ENCODE results near the gene CCDC187. TPM values are rescaled to one million over a fixed set of nuclear protein-coding genes. Genes with fewer than 3 reads are reported as not detected.

Gene CCDC187
- total and polyA plus RNA-seq, 4 experiments from 2014 or later, result not detected

- no peaks in the 10 kb centered on the region for H3K4me1 ChIP-seq (ENCODE audit: insufficient read depth, low read length)
- Mint-ChIP-seq H3K27ac (no peak overlapping the region), H3K9me3 (no peaks in the 10 kb centered on the region), H3K4me3 (no peak overlapping the region), H3K4me1 (no peaks in the 10 kb centered on the region), H3K27me3 (peaks cover 0 to 2% of the 10 kb centered on the region in 2 donors), H3K36me3 (no peaks in the 10 kb centered on the region)
- H3K27me3 ChIP-seq (ENCODE audit: insufficient read depth, low read length), result no peaks in the 10 kb centered on the region
- ChIA-PET POLR2A (ENCODE audit: partially characterized antibody) (no interaction called here), CTCF (ENCODE audit: partially characterized antibody) (no interaction called here)
- intact Hi-C loops (cut with micrococcal nuclease), result no loop called here
- H3K27ac ChIP-seq (ENCODE audit: low read depth, low read length), result no peak overlapping the region
- DNase-seq, result no peak
- H3K36me3 ChIP-seq (ENCODE audit: insufficient read depth, low read length), result no peaks in the 10 kb centered on the region
- H3K9me3 ChIP-seq (ENCODE audit: control insufficient read depth in 1 of 2, low read length in 2 of 2), result no peaks in the 10 kb centered on the region
- no peak overlapping the region for H3K4me3 ChIP-seq (ENCODE audit: low read length in 2 of 2)
These were observed 3.8 kb downstream of the CCDC187 start for GRCh38 chr9:136300016-136300545.

- Histone ChIP-seq H3K27ac (ENCODE audit: low read depth, low read length) (no peak overlapping the region), H3K4me3 (ENCODE audit: low read length in 2 of 2) (no peak overlapping the region), H3K9me3 (ENCODE audit: control insufficient read depth in 1 of 2, low read length in 2 of 2) (no peaks in the 10 kb centered on the region), H3K36me3 (ENCODE audit: insufficient read depth, low read length) (no peaks in the 10 kb centered on the region), H3K27me3 (ENCODE audit: insufficient read depth, low read length) (no peaks in the 10 kb centered on the region), H3K4me1 (ENCODE audit: insufficient read depth, low read length) (no peaks in the 10 kb centered on the region)
- POLR2A ChIA-PET (ENCODE audit: partially characterized antibody), result no interaction called here
- Mint-ChIP-seq H3K9me3 (no peaks in the 10 kb centered on the region), H3K4me3 (no peak overlapping the region), H3K27me3 (peaks cover 0 to 2% of the 10 kb centered on the region in 2 donors), H3K27ac (no peak overlapping the region), H3K4me1 (no peaks in the 10 kb centered on the region), H3K36me3 (no peaks in the 10 kb centered on the region)
- DNase-seq, result no peak
- intact Hi-C loops (cut with micrococcal nuclease), result no loop called here
- CTCF ChIA-PET (ENCODE audit: partially characterized antibody), result no interaction called here
These were observed 4.4 kb downstream of the CCDC187 start for GRCh38 chr9:136299541-136299940.

GRCh38 chr9:136299116-136299515, 4.8 kb downstream of the CCDC187 start:
- DNase-seq, result no peak
- ChIA-PET CTCF (ENCODE audit: partially characterized antibody) (no interaction called here), POLR2A (ENCODE audit: partially characterized antibody) (no interaction called here)
- Mint-ChIP-seq H3K27ac (no peak overlapping the region), H3K9me3 (no peaks in the 10 kb centered on the region), H3K4me3 (no peak overlapping the region), H3K27me3 (peaks cover 0 to 2% of the 10 kb centered on the region in 2 donors), H3K4me1 (no peaks in the 10 kb centered on the region), H3K36me3 (no peaks in the 10 kb centered on the region)
- H3K36me3 ChIP-seq (ENCODE audit: insufficient read depth, low read length), result no peaks in the 10 kb centered on the region
- no peaks in the 10 kb centered on the region for H3K27me3 ChIP-seq (ENCODE audit: insufficient read depth, low read length)
- intact Hi-C loops (cut with micrococcal nuclease), result no loop called here
- H3K27ac ChIP-seq (ENCODE audit: low read depth, low read length), result no peak overlapping the region
- H3K4me1 ChIP-seq (ENCODE audit: insufficient read depth, low read length), result no peaks in the 10 kb centered on the region
- no peak overlapping the region for H3K4me3 ChIP-seq (ENCODE audit: low read length in 2 of 2)
- no peaks in the 10 kb centered on the region for H3K9me3 ChIP-seq (ENCODE audit: control insufficient read depth in 1 of 2, low read length in 2 of 2)

- H3K27me3 Mint-ChIP-seq, result peaks cover 0 to 2% of the 10 kb centered on the region in 2 donors
- Histone ChIP-seq H3K27me3 (ENCODE audit: insufficient read depth, low read length) (no peaks in the 10 kb centered on the region), H3K36me3 (ENCODE audit: insufficient read depth, low read length) (no peaks in the 10 kb centered on the region), H3K4me1 (ENCODE audit: insufficient read depth, low read length) (no peaks in the 10 kb centered on the region), H3K27ac (ENCODE audit: low read depth, low read length) (no peak overlapping the region), H3K4me3 (ENCODE audit: low read length in 2 of 2) (no peak overlapping the region), H3K9me3 (ENCODE audit: control insufficient read depth in 1 of 2, low read length in 2 of 2) (no peaks in the 10 kb centered on the region)
- POLR2A ChIA-PET (ENCODE audit: partially characterized antibody), result no interaction called here
- no peaks in the 10 kb centered on the region for H3K9me3 Mint-ChIP-seq
- CTCF ChIA-PET (ENCODE audit: partially characterized antibody), result interaction anchor here (1.1 kb wide), 1 partner anchor 15 kb away, joined by 3 read pairs; no protein-coding TSS in a partner anchor
- no peak overlapping the region for H3K27ac Mint-ChIP-seq
- no peak overlapping the region for H3K4me3 Mint-ChIP-seq
- intact Hi-C loops (cut with micrococcal nuclease), result no loop called here
- H3K4me1 Mint-ChIP-seq, result no peaks in the 10 kb centered on the region
- no peaks in the 10 kb centered on the region for H3K36me3 Mint-ChIP-seq
- DNase-seq, result no peak
These were observed 5.8 kb downstream of the CCDC187 start for GRCh38 chr9:136297766-136298735.

GRCh38 chr9:136297016-136297691, 6.7 kb downstream of the CCDC187 start:
- Mint-ChIP-seq H3K36me3 (no peaks in the 10 kb centered on the region), H3K27me3 (peaks cover 0 to 2% of the 10 kb centered on the region in 2 donors), H3K4me1 (no peaks in the 10 kb centered on the region), H3K27ac (no peak overlapping the region), H3K4me3 (no peak overlapping the region), H3K9me3 (no peaks in the 10 kb centered on the region)
- H3K36me3 ChIP-seq (ENCODE audit: insufficient read depth, low read length), result no peaks in the 10 kb centered on the region
- no peaks in the 10 kb centered on the region for H3K27me3 ChIP-seq (ENCODE audit: insufficient read depth, low read length)
- CTCF ChIA-PET (ENCODE audit: partially characterized antibody), result interaction anchor here (1.1 kb wide), 1 partner anchor 14 kb away, joined by 3 read pairs; no protein-coding TSS in a partner anchor
- H3K27ac ChIP-seq (ENCODE audit: low read depth, low read length), result no peak overlapping the region
- POLR2A ChIA-PET (ENCODE audit: partially characterized antibody), result no interaction called here
- H3K9me3 ChIP-seq (ENCODE audit: control insufficient read depth in 1 of 2, low read length in 2 of 2), result no peaks in the 10 kb centered on the region
- no peaks in the 10 kb centered on the region for H3K4me1 ChIP-seq (ENCODE audit: insufficient read depth, low read length)
- H3K4me3 ChIP-seq (ENCODE audit: low read length in 2 of 2), result no peak overlapping the region
- DNase-seq, result no peak
- intact Hi-C loops (cut with micrococcal nuclease), result no loop called here

- Histone ChIP-seq H3K9me3 (ENCODE audit: control insufficient read depth in 1 of 2, low read length in 2 of 2) (no peaks in the 10 kb centered on the region), H3K36me3 (ENCODE audit: insufficient read depth, low read length) (no peaks in the 10 kb centered on the region), H3K27me3 (ENCODE audit: insufficient read depth, low read length) (no peaks in the 10 kb centered on the region), H3K4me1 (ENCODE audit: insufficient read depth, low read length) (no peaks in the 10 kb centered on the region), H3K27ac (ENCODE audit: low read depth, low read length) (no peak overlapping the region), H3K4me3 (ENCODE audit: low read length in 2 of 2) (no peak overlapping the region)
- Mint-ChIP-seq H3K4me1 (no peaks in the 10 kb centered on the region), H3K36me3 (no peaks in the 10 kb centered on the region), H3K9me3 (no peaks in the 10 kb centered on the region), H3K4me3 (no peak overlapping the region), H3K27ac (no peak overlapping the region), H3K27me3 (peaks cover 0 to 2% of the 10 kb centered on the region in 2 donors)
- CTCF ChIA-PET (ENCODE audit: partially characterized antibody), result interaction anchor here (1.1 kb wide), 1 partner anchor 13 kb away, joined by 3 read pairs; no protein-coding TSS in a partner anchor
- intact Hi-C loops (cut with micrococcal nuclease), result no loop called here
- DNase-seq, result no peak
- POLR2A ChIA-PET (ENCODE audit: partially characterized antibody), result no interaction called here
These were observed 7.4 kb downstream of the CCDC187 start for GRCh38 chr9:136296434-136297015.

Data from CD4-positive, alpha-beta memory T cell (primary cell).